HEK293 (cell line): ENCODE measurements around the gene SSBP2.

Experiments used
- CTCF ChIA-PET: fragments of 350-600 bp; formaldehyde crosslinking; extraction: SDS; loops from one replicate; lab custom pipeline; 2021; ENCODE audit warnings: antibody characterized with exemption; lab: Yijun Ruan, JAX
- POLR2A ChIA-PET: fragments of 300-600 bp; formaldehyde crosslinking; extraction: SDS; loops from one replicate; lab custom pipeline; 2020; ENCODE audit warnings: antibody characterized with exemption, inconsistent platforms; lab: Yijun Ruan, JAX
- H3K27ac ChIP-seq: fragments of 200-500 bp; sonication (Bioruptor generic); 2 replicates; pipeline ENCODE4 v1.5.1; 2014; ENCODE audit warnings: low read depth, low read length, control low read depth, inconsistent platforms; ENCODE audit errors: extremely low read depth
- H3K36me3 ChIP-seq, 2 experiments: fragments of 200-500 bp in 1 of 2; sonication (Bioruptor generic) in 1 of 2; 1 replicate in 1 of 2; 2 replicates in 1 of 2; pipeline ENCODE4 v1.5.1; 2014 to 2017; ENCODE audit warnings: inconsistent platforms in 2 of 2, low read length in 2 of 2; ENCODE audit not compliant: control insufficient read depth in 2 of 2, insufficient read depth in 1 of 2
- H3K4me1 ChIP-seq: fragments of 200-500 bp; sonication (Bioruptor generic); 2 replicates; pipeline ENCODE4 v1.5.1; 2014; ENCODE audit warnings: mild to moderate bottlenecking, low read length, inconsistent platforms; ENCODE audit not compliant: control insufficient read depth, insufficient read depth
- H3K4me3 ChIP-seq: 2 replicates; pipeline ENCODE4 v1.5.1; 2011; ENCODE audit warnings: low read depth, mild to moderate bottlenecking, control low read depth, low read length, moderate library complexity
- H3K9me3 ChIP-seq: fragments of 200-500 bp; sonication (Bioruptor generic); 2 replicates; pipeline ENCODE4 v1.5.1; 2014; ENCODE audit warnings: low read depth, low read length, inconsistent platforms; ENCODE audit not compliant: control insufficient read depth, insufficient read depth
- BCL11A ChIP-seq: fragments of 450-650 bp; formaldehyde crosslinking; IDR thresholded peaks from 2 replicates; pipeline ENCODE4 v1.5.1; 2016; ENCODE audit warnings: low read depth, missing biosample characterization, missing genetic modification characterization
- BCL11B ChIP-seq: fragments of 450-650 bp; formaldehyde crosslinking; IDR thresholded peaks from 2 replicates; pipeline ENCODE4 v1.5.1; 2016; ENCODE audit warnings: low read depth, missing biosample characterization, missing genetic modification characterization
- FEZF1 ChIP-seq: fragments of 450-650 bp; formaldehyde crosslinking; IDR thresholded peaks from 2 replicates; pipeline ENCODE4 v1.5.1; 2016; ENCODE audit warnings: missing biosample characterization, missing genetic modification characterization
- IKZF3 ChIP-seq: fragments of 450-650 bp; IDR thresholded peaks from 2 replicates; pipeline ENCODE4 v1.5.0; 2018; ENCODE audit warnings: missing biosample characterization, mild to moderate bottlenecking, missing genetic modification characterization, moderate library complexity
- MEIS1 ChIP-seq: sonication (generic); formaldehyde crosslinking; IDR thresholded peaks from 2 replicates; pipeline ENCODE4 v1.8.1; 2022; ENCODE audit warnings: missing genetic modification reagents, mild to moderate bottlenecking, borderline replicate concordance
- MZF1 ChIP-seq: fragments of 450-650 bp; formaldehyde crosslinking; IDR thresholded peaks from 2 replicates; pipeline ENCODE4 v1.5.1; 2017; ENCODE audit warnings: missing biosample characterization, missing genetic modification characterization, borderline replicate concordance
- RBAK ChIP-seq: fragments of 450-650 bp; formaldehyde crosslinking; IDR thresholded peaks from 2 replicates; pipeline ENCODE4 v1.5.1; 2016; ENCODE audit warnings: missing biosample characterization, missing genetic modification characterization
- ZBTB17 ChIP-seq: fragments of 450-650 bp; formaldehyde crosslinking; IDR thresholded peaks from 2 replicates; pipeline ENCODE4 v1.5.1; 2016; ENCODE audit warnings: missing biosample characterization, missing genetic modification characterization
- ZBTB21 ChIP-seq: fragments of 450-650 bp; formaldehyde crosslinking; IDR thresholded peaks from 2 replicates; pipeline ENCODE4 v1.5.1; 2017; ENCODE audit warnings: missing biosample characterization, missing genetic modification characterization
- ZEB2 ChIP-seq: fragments of 450-650 bp; formaldehyde crosslinking; IDR thresholded peaks from 2 replicates; pipeline ENCODE4 v1.5.1; 2016; ENCODE audit warnings: missing biosample characterization, missing genetic modification characterization
- ZFP41 ChIP-seq: fragments of 450-650 bp; formaldehyde crosslinking; IDR thresholded peaks from 2 replicates; pipeline ENCODE4 v1.5.1; 2016; ENCODE audit warnings: missing biosample characterization, missing genetic modification characterization, borderline replicate concordance
- ZNF148 ChIP-seq: fragments of 450-650 bp; formaldehyde crosslinking; IDR thresholded peaks from 2 replicates; pipeline ENCODE4 v1.5.0; 2017; ENCODE audit warnings: missing biosample characterization, missing genetic modification characterization, borderline replicate concordance
- ZNF155 ChIP-seq: fragments of 450-650 bp; formaldehyde crosslinking; IDR thresholded peaks from 2 replicates; pipeline ENCODE4 v1.5.1; 2016; ENCODE audit warnings: missing biosample characterization, missing genetic modification characterization
- ZNF211 ChIP-seq: fragments of 450-650 bp; formaldehyde crosslinking; IDR thresholded peaks from 2 replicates; pipeline ENCODE4 v1.5.1; 2016; ENCODE audit warnings: low read depth, missing biosample characterization, missing genetic modification characterization
- ZNF214 ChIP-seq: fragments of 450-650 bp; formaldehyde crosslinking; IDR thresholded peaks from 2 replicates; pipeline ENCODE4 v1.5.1; 2017; ENCODE audit warnings: missing biosample characterization, mild to moderate bottlenecking, missing genetic modification characterization, borderline replicate concordance
- ZNF280C ChIP-seq: fragments of 450-650 bp; formaldehyde crosslinking; IDR thresholded peaks from 2 replicates; pipeline ENCODE4 v1.5.1; 2016; ENCODE audit warnings: missing biosample characterization, missing genetic modification characterization
- ZNF48 ChIP-seq: fragments of 450-650 bp; formaldehyde crosslinking; IDR thresholded peaks from 2 replicates; pipeline ENCODE4 v1.5.1; 2016; ENCODE audit warnings: missing biosample characterization, missing genetic modification characterization
- ZNF510 ChIP-seq: fragments of 450-650 bp; formaldehyde crosslinking; IDR thresholded peaks from 2 replicates; pipeline ENCODE4 v1.5.1; 2018; ENCODE audit warnings: mild to moderate bottlenecking, missing genetic modification characterization, missing biosample characterization; ENCODE audit not compliant: insufficient replicate concordance
- ZNF560 ChIP-seq: fragments of 450-650 bp; formaldehyde crosslinking; IDR thresholded peaks from 2 replicates; pipeline ENCODE4 v1.5.1; 2017; ENCODE audit warnings: missing biosample characterization, missing genetic modification characterization, borderline replicate concordance
- ZNF571 ChIP-seq: fragments of 450-650 bp; formaldehyde crosslinking; IDR thresholded peaks from 2 replicates; pipeline ENCODE4 v1.5.0; 2017; ENCODE audit warnings: missing biosample characterization, missing genetic modification characterization
- ZNF623 ChIP-seq: fragments of 450-650 bp; formaldehyde crosslinking; IDR thresholded peaks from 2 replicates; pipeline ENCODE4 v1.5.1; 2016; ENCODE audit warnings: missing biosample characterization, missing genetic modification characterization
- ZNF660 ChIP-seq: fragments of 450-650 bp; IDR thresholded peaks from 2 replicates; pipeline ENCODE4 v1.5.1; 2018; ENCODE audit warnings: missing biosample characterization, mild to moderate bottlenecking, missing genetic modification characterization
- ZNF776 ChIP-seq: fragments of 450-650 bp; formaldehyde crosslinking; IDR thresholded peaks from 2 replicates; pipeline ENCODE4 v1.5.0; 2017; ENCODE audit warnings: missing biosample characterization, missing genetic modification characterization, borderline replicate concordance
- ZNF837 ChIP-seq: fragments of 450-650 bp; formaldehyde crosslinking; IDR thresholded peaks from 2 replicates; pipeline ENCODE4 v1.5.1; 2016; ENCODE audit warnings: missing biosample characterization, missing genetic modification characterization
- ZSCAN18 ChIP-seq: fragments of 450-650 bp; formaldehyde crosslinking; IDR thresholded peaks from 2 replicates; pipeline ENCODE4 v1.5.1; 2016; ENCODE audit warnings: missing biosample characterization, missing genetic modification characterization
- ZSCAN30 ChIP-seq: fragments of 450-650 bp; IDR thresholded peaks from 2 replicates; pipeline ENCODE4 v1.5.1; 2018; ENCODE audit warnings: missing biosample characterization, mild to moderate bottlenecking, missing genetic modification characterization, moderate library complexity

SSBP2 gene

GRCh38 chr5:81760521-81760920 is 9.6 kb upstream of the SSBP2 start:
- Histone ChIP-seq H3K27ac (no peak overlapping the region), H3K4me1 (no peaks in the 10 kb centered on the region), H3K4me3 (no peak overlapping the region), H3K9me3 (no peaks in the 10 kb centered on the region), H3K36me3 (no peaks in the 10 kb centered on the region)
- CTCF ChIA-PET = no interaction called here
- POLR2A ChIA-PET = interaction anchor here (0.6 kb wide), 1 partner anchor 1644 kb away, joined by 4 read pairs; no protein-coding TSS in a partner anchor
- TF ChIP-seq ZNF623 (tag by site-specific recombination) (peak; percentile 46), ZNF280C (tag by site-specific recombination) (no peak), ZNF48 (no peak), ZNF776 (tag by site-specific recombination) (no peak), MZF1 (tag by site-specific recombination) (no peak)

- Histone ChIP-seq H3K4me3 (no peak overlapping the region), H3K36me3 (no peaks in the 10 kb centered on the region), H3K27ac (no peak overlapping the region), H3K4me1 (no peaks in the 10 kb centered on the region), H3K9me3 (no peaks in the 10 kb centered on the region)
- CTCF ChIA-PET = interaction anchor here (0.7 kb wide), 1 partner anchor 298 kb away, joined by 5 read pairs; no protein-coding TSS in a partner anchor
- POLR2A ChIA-PET = interaction anchor here (1.2 kb wide), 1 partner anchor 8 kb away, joined by 6 read pairs; the partner anchor contains the start of gene SSBP2
- TF ChIP-seq ZEB2 (tag by site-specific recombination) (no peak), ZFP41 (tag by site-specific recombination) (no peak), ZNF510 (tag by site-specific recombination) (no peak), ZNF560 (tag by site-specific recombination) (no peak)
These were observed 8.7 kb upstream of the SSBP2 start for GRCh38 chr5:81759632-81760005.

- Histone ChIP-seq H3K4me1 (no peaks in the 10 kb centered on the region), H3K9me3 (no peaks in the 10 kb centered on the region), H3K27ac (no peak overlapping the region), H3K4me3 (no peak overlapping the region), H3K36me3 (no peaks in the 10 kb centered on the region)
- no peak for TF ChIP-seq BCL11B (tag by site-specific recombination)
- TF ChIP-seq ZSCAN18 (tag by site-specific recombination) = no peak
- no peak for TF ChIP-seq BCL11A (tag by site-specific recombination)
- no peak for TF ChIP-seq ZNF571 (tag by site-specific recombination)
- TF ChIP-seq ZNF148 (tag by site-specific recombination) = no peak
- TF ChIP-seq ZBTB21 (tag by site-specific recombination) = no peak
- no peak for TF ChIP-seq ZNF155 (tag by site-specific recombination)
- TF ChIP-seq ZNF214 (tag by site-specific recombination) = no peak
- TF ChIP-seq ZSCAN30 (tag by site-specific recombination) = no peak
- TF ChIP-seq ZNF837 (tag by site-specific recombination) = no peak
- no peak for TF ChIP-seq ZNF660
- no peak for TF ChIP-seq ZBTB17 (tag by site-specific recombination)
- no peak for TF ChIP-seq RBAK (tag by site-specific recombination)
- TF ChIP-seq IKZF3 (tag by site-specific recombination) = no peak
- TF ChIP-seq ZNF211 (tag by site-specific recombination) = no peak
- no peak for TF ChIP-seq MEIS1
- no peak for TF ChIP-seq FEZF1 (tag by site-specific recombination)
- ChIA-PET CTCF (interaction anchor here (0.7 kb wide), 2 partner anchors 241 to 458 kb away, joined by 3 read pairs; no protein-coding TSS in a partner anchor), POLR2A (no interaction called here)
These were observed 6.5 kb upstream of the SSBP2 start for GRCh38 chr5:81757404-81757803.
